GM12892 (cell line): ENCODE measurements around the gene SEMG2.

Experiments
- POLR2A ChIP-seq: IDR thresholded peaks from 2 replicates; pipeline ENCODE4 v1.6.1; 2011; ENCODE audit warnings: low read depth, low read length, control low read depth
- TAF1 ChIP-seq: IDR thresholded peaks from 2 replicates; pipeline ENCODE4 v1.6.1; 2011; ENCODE audit warnings: low read depth, mild to moderate bottlenecking, control low read depth, low read length, borderline replicate concordance

- TF ChIP-seq TAF1 (no peak), POLR2A (no peak)
Observed at GRCh38 chr20:45269056-45269455, 47.9 kb downstream of the SEMG2 start.
